BJ (cell line): Measurements from ENCODE around the gene CPTP. TPM values are rescaled to one million over a fixed set of nuclear protein-coding genes. Genes with fewer than 3 reads are reported as not detected.

ENCODE experiments used
- CTCF ChIA-PET: fragments of 350-600 bp; formaldehyde crosslinking; extraction: SDS; loops from one replicate; lab custom pipeline; 2021; ENCODE audit warnings: antibody characterized with exemption, inconsistent platforms; lab: Yijun Ruan, JAX
- POLR2A ChIA-PET: fragments of 300-600 bp; sonication (Branson Sonifier 250); formaldehyde crosslinking; extraction: SDS; loops from one replicate; lab custom pipeline; 2021; ENCODE audit warnings: antibody characterized with exemption; lab: Charles Lee
- DNase-seq: peaks from one replicate; pipeline ENCODE4 v3.0.0-alpha.2; 2011; ENCODE audit warnings: low read depth
- H3K27me3 ChIP-seq: 2 replicates; pipeline ENCODE4 v1.6.0; 2011; ENCODE audit warnings: low read length; ENCODE audit not compliant: control insufficient read depth, insufficient read depth
- H3K36me3 ChIP-seq: 2 replicates; pipeline ENCODE4 v1.5.1; 2011; ENCODE audit warnings: low read length; ENCODE audit not compliant: control insufficient read depth, insufficient read depth
- H3K4me3 ChIP-seq: 2 replicates; pipeline ENCODE4 v1.5.1; 2011; ENCODE audit warnings: low read depth, mild to moderate bottlenecking, control low read depth, low read length
- polyA plus RNA-seq: library from polyadenylated mRNA; depleted of rRNA; stranded (reverse); fragments of >200 nt; gene quantifications from 2 replicates; pipeline ENCODE4 v1.2.3, GENCODE V29; 2011
- TF ChIP-seq, protein P1 (sequence below): IDR thresholded peaks from 2 replicates; pipeline ENCODE4 v1.5.1; 2011; ENCODE audit warnings: low read depth, mild to moderate bottlenecking, control low read depth, inconsistent platforms, low read length, moderate library complexity; ENCODE audit not compliant: insufficient read depth

The CPTP gene
- polyA plus RNA-seq, 1 experiment, result 14.2 TPM

DNA sequence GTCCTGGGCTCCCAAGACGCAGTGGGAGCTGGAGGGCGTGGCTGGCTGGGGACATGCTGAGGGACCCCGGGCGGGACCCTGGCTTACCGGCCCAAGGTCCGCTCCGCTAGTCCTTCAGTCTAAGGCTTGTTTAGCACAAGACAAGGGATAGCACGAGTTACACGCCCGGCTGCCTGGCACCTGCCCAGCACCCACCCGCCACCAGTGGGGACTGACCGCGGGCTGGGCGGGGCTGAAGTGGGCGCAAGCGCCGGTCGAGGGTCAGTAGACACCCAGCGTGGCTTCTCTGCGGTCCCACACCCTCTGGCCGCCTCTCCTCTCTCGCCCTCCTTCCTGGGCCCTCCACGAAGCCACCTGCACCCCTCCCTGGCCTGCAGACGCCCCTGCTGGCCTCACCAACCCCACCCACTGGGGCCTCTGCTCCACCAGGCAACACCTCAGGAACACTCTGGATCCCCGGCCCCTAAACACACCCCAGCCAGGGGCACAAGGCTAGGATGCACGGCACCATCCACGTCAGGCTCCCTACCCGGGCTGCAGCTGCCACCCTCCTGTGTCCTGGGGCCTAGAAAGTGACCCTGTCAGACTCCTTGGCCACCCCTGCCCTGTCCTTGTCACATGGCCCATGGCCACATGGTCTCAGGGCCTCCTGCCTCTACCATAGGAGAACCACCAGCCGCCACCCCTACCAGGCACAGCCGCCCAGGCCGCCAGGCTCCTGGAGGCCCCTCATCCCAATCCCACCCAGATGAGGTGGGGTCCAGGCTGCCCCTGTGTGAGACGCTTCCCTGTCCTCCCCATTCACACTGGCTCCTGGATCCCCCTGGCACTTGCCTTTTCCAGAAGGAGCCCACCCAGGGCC lies 12.6 kb downstream of the CPTP start:
- POLR2A ChIA-PET, result no interaction called here

DNA sequence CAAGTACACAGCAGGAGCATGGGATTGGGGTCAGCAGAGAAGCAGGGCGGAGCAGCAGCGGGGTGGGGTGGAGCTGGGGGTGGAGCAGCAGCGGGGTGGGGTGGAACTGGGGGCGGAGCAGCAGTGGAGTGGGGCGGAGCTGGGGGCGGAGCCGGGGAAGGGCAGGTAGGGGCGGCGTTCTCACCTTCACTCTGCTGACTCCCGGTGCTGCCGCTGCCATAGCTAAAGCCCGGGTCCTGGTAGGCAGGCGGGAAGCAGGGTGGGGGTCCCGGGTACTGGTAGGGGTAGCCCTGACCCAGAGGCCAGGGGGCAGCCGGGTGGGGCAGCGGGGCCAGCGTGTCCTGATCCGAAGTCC lies 13.2 kb downstream of the CPTP start:
- POLR2A ChIA-PET, result no interaction called here
- CTCF ChIA-PET, result no interaction called here
- TF ChIP-seq, protein P1, sequence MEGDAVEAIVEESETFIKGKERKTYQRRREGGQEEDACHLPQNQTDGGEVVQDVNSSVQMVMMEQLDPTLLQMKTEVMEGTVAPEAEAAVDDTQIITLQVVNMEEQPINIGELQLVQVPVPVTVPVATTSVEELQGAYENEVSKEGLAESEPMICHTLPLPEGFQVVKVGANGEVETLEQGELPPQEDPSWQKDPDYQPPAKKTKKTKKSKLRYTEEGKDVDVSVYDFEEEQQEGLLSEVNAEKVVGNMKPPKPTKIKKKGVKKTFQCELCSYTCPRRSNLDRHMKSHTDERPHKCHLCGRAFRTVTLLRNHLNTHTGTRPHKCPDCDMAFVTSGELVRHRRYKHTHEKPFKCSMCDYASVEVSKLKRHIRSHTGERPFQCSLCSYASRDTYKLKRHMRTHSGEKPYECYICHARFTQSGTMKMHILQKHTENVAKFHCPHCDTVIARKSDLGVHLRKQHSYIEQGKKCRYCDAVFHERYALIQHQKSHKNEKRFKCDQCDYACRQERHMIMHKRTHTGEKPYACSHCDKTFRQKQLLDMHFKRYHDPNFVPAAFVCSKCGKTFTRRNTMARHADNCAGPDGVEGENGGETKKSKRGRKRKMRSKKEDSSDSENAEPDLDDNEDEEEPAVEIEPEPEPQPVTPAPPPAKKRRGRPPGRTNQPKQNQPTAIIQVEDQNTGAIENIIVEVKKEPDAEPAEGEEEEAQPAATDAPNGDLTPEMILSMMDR, result no peak
- H3K27me3 ChIP-seq, result no peaks in the 10 kb centered on the region
- no peak overlapping the region for H3K4me3 ChIP-seq
- peaks cover 28% of the 10 kb centered on the region for H3K36me3 ChIP-seq
- DNase-seq, result no peak

More for the DNA sequence above, 12.6 kb downstream of the CPTP start:
- H3K36me3 ChIP-seq, result peaks cover 28% of the 10 kb centered on the region
- no peak overlapping the region for H3K4me3 ChIP-seq
- TF ChIP-seq, protein P1, result no peak
- no peaks in the 10 kb centered on the region for H3K27me3 ChIP-seq
- no peak for DNase-seq
- CTCF ChIA-PET, result interaction anchor here (2.1 to 2.7 kb wide), 2 partner anchors 9 to 35 kb away, joined by 6 to 13 read pairs; no protein-coding TSS in a partner anchor

DNA sequence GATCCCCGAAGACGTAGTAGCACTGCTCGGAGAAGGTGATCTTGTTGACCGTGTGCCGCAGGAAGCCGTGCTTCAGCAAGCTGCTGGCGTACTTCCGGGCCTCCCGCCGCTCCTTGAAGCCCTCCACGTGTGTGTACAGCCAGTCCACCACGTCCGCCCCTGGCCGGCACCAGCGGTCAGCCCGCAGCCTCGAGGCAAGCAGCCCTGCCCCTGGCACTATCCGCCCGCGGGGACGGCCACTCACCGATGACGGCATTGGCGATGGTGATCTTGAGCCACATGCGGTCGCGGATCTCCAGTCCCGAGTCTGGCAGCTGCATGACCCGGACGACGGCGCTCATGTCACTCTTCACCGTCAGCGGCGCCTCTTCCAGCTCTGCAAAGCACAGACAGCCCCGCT lies 13.7 kb downstream of the CPTP start:
- no peaks in the 10 kb centered on the region for H3K27me3 ChIP-seq
- DNase-seq, result no peak
- CTCF ChIA-PET, result interaction anchor here (0.5 kb wide), 1 partner anchor 333 kb away, joined by 3 read pairs; no protein-coding TSS in a partner anchor
- TF ChIP-seq, protein P1, result no peak
- H3K36me3 ChIP-seq, result peaks cover 28% of the 10 kb centered on the region
- POLR2A ChIA-PET, result no interaction called here
- H3K4me3 ChIP-seq, result no peak overlapping the region

DNA sequence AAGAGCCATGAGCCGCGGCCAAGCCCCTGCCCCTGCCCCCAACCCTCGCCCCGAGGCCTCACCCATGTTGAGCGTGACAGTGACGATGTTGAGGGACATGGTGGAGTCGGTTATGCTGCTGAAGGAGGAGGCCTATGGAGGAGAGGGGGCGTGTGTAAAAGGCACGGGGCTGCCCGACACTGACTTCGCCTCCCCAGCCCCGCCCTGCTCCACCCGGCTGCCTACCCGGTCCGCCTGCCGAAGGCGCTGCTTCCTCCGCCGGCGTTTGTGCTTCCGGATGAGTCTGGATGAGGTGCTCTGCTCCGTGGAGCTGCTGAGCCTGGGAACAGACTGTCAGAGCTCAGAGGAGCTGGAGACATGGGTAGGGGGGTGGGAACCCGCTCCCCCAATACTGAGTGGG lies 15.6 kb downstream of the CPTP start:
- TF ChIP-seq, protein P1, result no peak
- no peaks in the 10 kb centered on the region for H3K27me3 ChIP-seq
- ChIA-PET POLR2A (no interaction called here), CTCF (no interaction called here)
- H3K4me3 ChIP-seq, result no peak overlapping the region
- peaks cover 31% of the 10 kb centered on the region for H3K36me3 ChIP-seq
- DNase-seq, result no peak

DNA sequence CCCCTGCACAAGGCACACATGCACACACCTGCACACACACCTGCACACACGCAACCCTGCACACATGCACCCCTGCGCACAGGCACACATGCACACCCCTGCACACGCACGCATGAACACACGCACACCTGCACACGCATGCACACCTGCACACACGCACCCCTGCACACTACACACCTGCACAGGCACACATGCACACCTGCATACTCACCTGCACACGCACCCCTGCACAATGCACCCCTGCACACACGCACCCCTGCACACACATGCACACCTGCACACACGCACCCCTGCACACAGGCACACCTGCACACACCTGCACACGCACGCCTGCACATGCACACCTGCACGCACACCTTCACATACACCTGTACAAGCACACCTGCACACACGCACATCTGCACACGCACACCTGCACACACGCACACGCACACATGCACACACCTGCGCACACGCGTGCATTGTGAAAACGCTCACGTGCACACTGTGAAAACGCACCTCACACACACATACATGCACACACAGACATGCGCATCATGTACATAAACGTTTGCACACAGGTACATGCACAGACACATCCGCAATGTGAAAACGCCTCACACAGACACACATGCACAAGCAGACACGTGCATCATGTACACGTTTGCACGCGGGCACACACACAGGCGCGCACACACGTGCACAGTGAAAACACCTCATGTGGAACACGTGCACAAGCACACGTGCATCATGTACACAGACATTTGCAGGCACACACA lies 16.4 kb downstream of the CPTP start:
- CTCF ChIA-PET, result interaction anchor here (0.7 kb wide), 1 partner anchor 30 kb away, joined by 3 read pairs; no protein-coding TSS in a partner anchor

More for the DNA sequence above, 16.4 kb downstream of the CPTP start:
- DNase-seq, result no peak
- Histone ChIP-seq H3K36me3 (peaks cover 31% of the 10 kb centered on the region), H3K4me3 (no peak overlapping the region), H3K27me3 (no peaks in the 10 kb centered on the region)
- TF ChIP-seq, protein P1, result no peak
- POLR2A ChIA-PET, result no interaction called here
